Suprapubic skin (tissue), 3 donors: ENCODE results near the gene STRN4.

Experiments used
- CTCF ChIP-seq, 2 donors: fragments of 200-600 bp in 1 of 2; fragments of 450-650 bp in 1 of 2; sonication (generic) in 1 of 2; IDR thresholded peaks; one replicate each; pipeline ENCODE4 v1.5.1; 2016 to 2019; ENCODE audit warnings: antibody characterized with exemption in 2 of 2, mild to moderate bottlenecking in 1 of 2, moderate library complexity in 1 of 2
- EP300 ChIP-seq: sonication (generic); formaldehyde crosslinking; IDR thresholded peaks from one replicate; pipeline ENCODE4 v1.6.1; 2017; ENCODE audit warnings: antibody characterized with exemption

GRCh38 chr19:46756544-46756888, 10.3 kb upstream of the STRN4 start:
- TF ChIP-seq CTCF (IDR thresholded peaks at IDR 0.05) = no peak
- TF ChIP-seq EP300 = no peak
